ENCODE measurements around the gene UBFD1.
"Not testable (repeated sequence)": the region's sequence is repeated elsewhere in the genome, so short reads cannot be mapped to it uniquely, and the experiment has no call there.

UBFD1 gene

GRCh38 chr16:23608194-23608593 is 50.7 kb downstream of the UBFD1 start:
- DNase-seq (ENCODE audit: low read depth in 2 of 2): no peak

GRCh38 chr16:23609929-23610328 is 52.4 kb downstream of the UBFD1 start:
- no peak for DNase-seq (ENCODE audit: low read depth in 2 of 2)

- not testable (repeated sequence) for DNase-seq (ENCODE audit: low read depth in 2 of 2)
Observed at GRCh38 chr16:23610905-23611304, 53.4 kb downstream of the UBFD1 start.

GRCh38 chr16:23611936-23612335 is 54.4 kb downstream of the UBFD1 start:
- no peak for DNase-seq (ENCODE audit: low read depth in 2 of 2)

- DNase-seq (ENCODE audit: low read depth in 2 of 2): no peak
Observed at GRCh38 chr16:23615805-23616204, 58.3 kb downstream of the UBFD1 start.

Data from activated CD8-positive, alpha-beta memory T cell treated with anti-CD3 and anti-CD28 coated beads for 4 hours (primary cell).